WI38 (cell line): ENCODE measurements around the gene VEGFA.

ENCODE experiments used
- H3K4me3 ChIP-seq: 2 replicates; pipeline ENCODE4 v1.5.1; 2011; ENCODE audit warnings: low read depth, mild to moderate bottlenecking, control low read depth, low read length
- TF ChIP-seq, protein P1 (sequence below): IDR thresholded peaks from 2 replicates; pipeline ENCODE4 v1.5.1; 2012; ENCODE audit warnings: low read depth, mild to moderate bottlenecking, control low read depth, low read length

VEGFA gene

DNA sequence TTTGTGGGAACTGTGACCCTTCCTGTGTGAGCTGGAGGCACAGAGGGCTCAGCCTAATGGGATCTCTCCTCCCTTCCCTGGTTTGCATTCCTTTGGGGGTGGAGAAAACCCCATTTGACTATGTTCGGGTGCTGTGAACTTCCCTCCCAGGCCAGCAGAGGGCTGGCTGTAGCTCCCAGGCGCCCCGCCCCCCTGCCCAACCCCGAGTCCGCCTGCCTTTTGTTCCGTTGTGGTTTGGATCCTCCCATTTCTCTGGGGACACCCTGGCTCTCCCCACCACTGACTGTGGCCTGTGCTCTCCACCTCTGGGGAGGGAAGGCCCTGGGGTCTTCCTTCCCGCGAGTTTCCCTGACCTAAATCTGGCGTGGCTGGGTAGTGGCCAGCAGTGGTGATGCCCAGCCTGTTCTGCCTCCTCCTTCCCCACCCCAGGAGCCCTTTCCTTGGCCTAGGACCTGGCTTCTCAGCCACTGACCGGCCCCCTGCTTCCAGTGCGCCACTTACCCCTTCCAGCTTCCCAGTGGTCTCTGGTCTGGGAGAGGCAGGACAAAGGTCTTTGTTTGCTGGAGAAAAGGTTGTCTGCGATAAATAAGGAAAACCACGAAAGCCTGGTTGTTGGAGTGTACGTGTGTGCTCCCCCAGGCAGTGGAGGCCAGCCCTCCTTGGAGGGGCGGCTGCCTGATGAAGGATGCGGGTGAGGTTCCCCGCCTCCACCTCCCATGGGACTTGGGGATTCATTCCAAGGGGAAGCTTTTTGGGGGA, 4.9 kb downstream of the VEGFA start:
- TF ChIP-seq, protein P1, sequence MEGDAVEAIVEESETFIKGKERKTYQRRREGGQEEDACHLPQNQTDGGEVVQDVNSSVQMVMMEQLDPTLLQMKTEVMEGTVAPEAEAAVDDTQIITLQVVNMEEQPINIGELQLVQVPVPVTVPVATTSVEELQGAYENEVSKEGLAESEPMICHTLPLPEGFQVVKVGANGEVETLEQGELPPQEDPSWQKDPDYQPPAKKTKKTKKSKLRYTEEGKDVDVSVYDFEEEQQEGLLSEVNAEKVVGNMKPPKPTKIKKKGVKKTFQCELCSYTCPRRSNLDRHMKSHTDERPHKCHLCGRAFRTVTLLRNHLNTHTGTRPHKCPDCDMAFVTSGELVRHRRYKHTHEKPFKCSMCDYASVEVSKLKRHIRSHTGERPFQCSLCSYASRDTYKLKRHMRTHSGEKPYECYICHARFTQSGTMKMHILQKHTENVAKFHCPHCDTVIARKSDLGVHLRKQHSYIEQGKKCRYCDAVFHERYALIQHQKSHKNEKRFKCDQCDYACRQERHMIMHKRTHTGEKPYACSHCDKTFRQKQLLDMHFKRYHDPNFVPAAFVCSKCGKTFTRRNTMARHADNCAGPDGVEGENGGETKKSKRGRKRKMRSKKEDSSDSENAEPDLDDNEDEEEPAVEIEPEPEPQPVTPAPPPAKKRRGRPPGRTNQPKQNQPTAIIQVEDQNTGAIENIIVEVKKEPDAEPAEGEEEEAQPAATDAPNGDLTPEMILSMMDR: peak; percentile 88
- H3K4me3 ChIP-seq: peak overlapping the region; percentile 97

DNA sequence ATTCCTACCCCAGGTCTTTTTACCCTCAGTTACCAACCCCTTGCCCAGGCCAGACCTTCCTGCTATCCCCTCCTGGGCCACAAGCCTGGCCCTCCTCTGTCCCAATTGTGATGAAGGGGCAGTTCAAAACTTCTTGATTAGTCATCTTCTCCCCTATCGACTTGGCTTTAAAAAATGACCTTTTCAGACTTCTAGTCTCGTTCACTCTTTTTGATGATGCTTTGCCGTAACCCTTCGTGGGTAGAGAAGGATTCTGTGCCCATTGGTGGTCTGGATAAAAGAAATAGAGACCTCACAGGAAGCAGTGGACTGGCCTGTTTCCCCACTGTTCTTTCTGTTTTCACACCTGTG, 5.5 kb downstream of the VEGFA start:
- TF ChIP-seq, protein P1: no peak
- H3K4me3 ChIP-seq: no peak overlapping the region

DNA sequence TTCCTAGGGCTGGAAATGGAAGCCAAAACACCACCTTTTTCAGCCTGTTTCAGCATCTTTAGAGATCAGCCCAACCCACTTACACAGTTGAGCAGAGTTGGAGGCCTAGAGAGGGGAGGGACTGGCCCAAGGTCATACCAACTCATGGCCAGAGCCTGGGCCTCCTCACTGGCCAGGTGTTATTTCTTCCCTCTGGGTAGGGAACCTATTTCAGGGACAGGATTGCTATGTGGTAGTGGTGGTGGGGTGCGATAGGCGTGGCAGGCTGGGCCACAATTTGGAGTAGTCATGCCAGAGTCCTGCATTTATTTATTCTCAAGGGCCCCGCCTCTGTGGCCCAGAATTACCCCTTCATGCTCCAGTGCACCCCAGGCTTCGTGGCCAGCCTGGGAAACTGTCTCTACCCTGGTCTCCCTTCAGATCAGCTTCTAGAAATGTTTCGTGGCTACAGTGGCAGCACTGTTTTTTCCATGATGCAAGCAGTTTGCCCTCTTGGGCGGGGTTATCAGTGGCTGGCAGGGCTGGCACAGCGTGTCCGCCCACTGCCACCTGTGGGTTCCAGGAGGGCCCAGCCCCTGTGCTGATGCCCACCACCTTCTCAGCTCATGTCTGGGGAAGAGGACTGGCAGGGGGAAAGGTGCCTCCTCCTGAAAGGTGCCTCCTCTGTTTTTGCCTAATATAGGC, 6.2 kb downstream of the VEGFA start:
- TF ChIP-seq, protein P1: no peak
- H3K4me3 ChIP-seq: no peak overlapping the region

DNA sequence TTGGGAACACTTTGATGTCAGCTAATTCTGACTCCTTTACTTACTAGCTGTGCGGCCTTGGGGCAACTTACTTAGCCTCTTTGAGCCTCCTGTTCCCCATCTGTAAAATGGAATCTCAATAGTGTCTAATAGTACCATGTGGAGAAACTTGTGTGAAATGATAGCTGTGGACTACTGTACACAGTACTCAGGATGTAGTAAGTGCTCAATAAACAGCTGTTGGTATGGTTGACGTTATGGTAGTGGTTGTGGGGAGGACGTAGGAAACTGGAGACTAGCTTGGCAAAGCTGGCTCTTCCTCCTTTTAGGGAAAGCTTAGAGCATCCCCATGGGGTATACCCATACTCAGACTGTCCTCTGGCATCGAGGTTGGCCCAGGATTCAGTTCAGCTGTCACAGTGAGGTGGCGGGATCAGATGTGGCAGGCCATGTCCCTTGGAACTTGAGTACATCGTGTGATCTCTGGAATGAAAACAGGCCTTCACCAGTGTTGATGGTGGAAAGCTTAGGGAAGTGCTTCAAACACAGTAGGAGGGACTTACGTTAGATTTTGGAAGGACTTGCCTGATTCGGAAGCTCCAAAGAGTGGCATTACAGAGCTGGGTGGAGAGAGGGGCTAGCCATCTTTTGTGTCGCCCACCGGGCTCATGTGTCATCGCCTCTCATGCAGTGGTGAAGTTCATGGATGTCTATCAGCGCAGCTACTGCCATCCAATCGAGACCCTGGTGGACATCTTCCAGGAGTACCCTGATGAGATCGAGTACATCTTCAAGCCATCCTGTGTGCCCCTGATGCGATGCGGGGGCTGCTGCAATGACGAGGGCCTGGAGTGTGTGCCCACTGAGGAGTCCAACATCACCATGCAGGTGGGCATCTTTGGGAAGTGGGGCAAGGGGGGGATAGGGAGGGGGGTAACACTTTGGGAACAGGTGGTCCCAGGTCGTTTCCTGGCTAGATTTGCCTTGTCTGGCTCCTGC, 7.1 kb downstream of the VEGFA start:
- TF ChIP-seq, protein P1: no peak
- no peak overlapping the region for H3K4me3 ChIP-seq

DNA sequence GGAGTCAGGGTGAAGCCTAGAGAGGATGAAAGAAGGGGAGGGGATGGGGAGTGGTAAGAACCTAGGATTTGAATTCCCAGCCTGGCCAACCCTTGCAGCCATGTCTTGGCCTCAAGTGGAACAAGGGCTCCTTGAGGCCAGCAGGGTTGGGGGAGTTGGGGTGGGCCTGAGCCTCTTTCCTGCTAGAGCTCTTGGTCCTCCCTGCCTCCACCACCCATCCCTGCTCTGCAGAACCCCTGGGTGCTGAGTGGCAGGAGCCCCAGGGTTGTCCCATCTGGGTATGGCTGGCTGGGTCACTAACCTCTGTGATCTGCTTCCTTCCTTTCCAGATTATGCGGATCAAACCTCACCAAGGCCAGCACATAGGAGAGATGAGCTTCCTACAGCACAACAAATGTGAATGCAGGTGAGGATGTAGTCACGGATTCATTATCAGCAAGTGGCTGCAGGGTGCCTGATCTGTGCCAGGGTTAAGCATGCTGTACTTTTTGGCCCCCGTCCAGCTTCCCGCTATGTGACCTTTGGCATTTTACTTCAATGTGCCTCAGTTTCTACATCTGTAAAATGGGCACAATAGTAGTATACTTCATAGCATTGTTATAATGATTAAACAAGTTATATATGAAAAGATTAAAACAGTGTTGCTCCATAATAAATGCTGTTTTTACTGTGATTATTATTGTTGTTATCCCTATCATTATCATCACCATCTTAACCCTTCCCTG, 8.3 kb downstream of the VEGFA start:
- no peak overlapping the region for H3K4me3 ChIP-seq
- TF ChIP-seq, protein P1: no peak

DNA sequence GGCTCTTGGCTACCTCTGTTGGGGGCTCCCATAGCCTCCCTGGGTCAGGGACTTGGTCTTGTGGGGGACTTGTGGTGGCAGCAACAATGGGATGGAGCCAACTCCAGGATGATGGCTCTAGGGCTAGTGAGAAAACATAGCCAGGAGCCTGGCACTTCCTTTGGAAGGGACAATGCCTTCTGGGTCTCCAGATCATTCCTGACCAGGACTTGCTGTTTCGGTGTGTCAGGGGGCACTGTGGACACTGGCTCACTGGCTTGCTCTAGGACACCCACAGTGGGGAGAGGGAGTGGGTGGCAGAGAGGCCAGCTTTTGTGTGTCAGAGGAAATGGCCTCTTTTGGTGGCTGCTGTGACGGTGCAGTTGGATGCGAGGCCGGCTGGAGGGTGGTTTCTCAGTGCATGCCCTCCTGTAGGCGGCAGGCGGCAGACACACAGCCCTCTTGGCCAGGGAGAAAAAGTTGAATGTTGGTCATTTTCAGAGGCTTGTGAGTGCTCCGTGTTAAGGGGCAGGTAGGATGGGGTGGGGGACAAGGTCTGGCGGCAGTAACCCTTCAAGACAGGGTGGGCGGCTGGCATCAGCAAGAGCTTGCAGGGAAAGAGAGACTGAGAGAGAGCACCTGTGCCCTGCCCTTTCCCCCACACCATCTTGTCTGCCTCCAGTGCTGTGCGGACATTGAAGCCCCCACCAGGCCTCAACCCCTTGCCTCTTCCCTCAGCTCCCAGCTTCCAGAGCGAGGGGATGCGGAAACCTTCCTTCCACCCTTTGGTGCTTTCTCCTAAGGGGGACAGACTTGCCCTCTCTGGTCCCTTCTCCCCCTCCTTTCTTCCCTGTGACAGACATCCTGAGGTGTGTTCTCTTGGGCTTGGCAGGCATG, 9.2 kb downstream of the VEGFA start:
- TF ChIP-seq, protein P1: no peak
- no peak overlapping the region for H3K4me3 ChIP-seq
